GM23248 (cell line): Measurements from ENCODE around the gene RAMACL.

ENCODE experiments used
- EZH2 ChIP-seq: fragments of 200-600 bp; sonication (generic); IDR thresholded peaks from 2 replicates; pipeline ENCODE4 v1.6.1; 2018; ENCODE audit warnings: antibody characterized with exemption, mild to moderate bottlenecking; ENCODE audit not compliant: insufficient read depth, poor library complexity, severe bottlenecking
- EZH2phosphoT487 ChIP-seq: fragments of 200-600 bp; sonication (generic); IDR thresholded peaks from 2 replicates; pipeline ENCODE4 v1.6.1; 2018; ENCODE audit warnings: antibody characterized with exemption, moderate library complexity, mild to moderate bottlenecking, low read depth; ENCODE audit not compliant: insufficient read depth

- TF ChIP-seq EZH2phosphoT487, result no peak
- TF ChIP-seq EZH2, result no peak
These were observed 34.6 kb downstream of the RAMACL start for GRCh38 chr6:166551754-166552495.
